Prostate gland (tissue), 1 donor: ENCODE results near the gene CBL.

Experiments
- POLR2A ChIP-seq: fragments of 450-650 bp; IDR thresholded peaks from one replicate; pipeline ENCODE4 v1.6.1; 2016; ENCODE audit warnings: antibody characterized with exemption, mild to moderate bottlenecking
- POLR2AphosphoS5 ChIP-seq: sonication (generic); formaldehyde crosslinking; IDR thresholded peaks from one replicate; pipeline ENCODE4 v1.6.1; 2017; ENCODE audit warnings: antibody characterized with exemption

GRCh38 chr11:119161871-119162270 is 44.3 kb upstream of the CBL start:
- no peak for TF ChIP-seq POLR2AphosphoS5
- TF ChIP-seq POLR2A = no peak
